ENCODE results near the gene FAM186B. TPM values are rescaled to one million over a fixed set of nuclear protein-coding genes. Genes with fewer than 3 reads are reported as not detected.

The FAM186B gene
- total and polyA plus RNA-seq, 2 of the 13 experiments (the other 11 are each of a cell fraction or from before 2014, with no cell fraction given), result 0.07 to 0.20 TPM

DNA sequence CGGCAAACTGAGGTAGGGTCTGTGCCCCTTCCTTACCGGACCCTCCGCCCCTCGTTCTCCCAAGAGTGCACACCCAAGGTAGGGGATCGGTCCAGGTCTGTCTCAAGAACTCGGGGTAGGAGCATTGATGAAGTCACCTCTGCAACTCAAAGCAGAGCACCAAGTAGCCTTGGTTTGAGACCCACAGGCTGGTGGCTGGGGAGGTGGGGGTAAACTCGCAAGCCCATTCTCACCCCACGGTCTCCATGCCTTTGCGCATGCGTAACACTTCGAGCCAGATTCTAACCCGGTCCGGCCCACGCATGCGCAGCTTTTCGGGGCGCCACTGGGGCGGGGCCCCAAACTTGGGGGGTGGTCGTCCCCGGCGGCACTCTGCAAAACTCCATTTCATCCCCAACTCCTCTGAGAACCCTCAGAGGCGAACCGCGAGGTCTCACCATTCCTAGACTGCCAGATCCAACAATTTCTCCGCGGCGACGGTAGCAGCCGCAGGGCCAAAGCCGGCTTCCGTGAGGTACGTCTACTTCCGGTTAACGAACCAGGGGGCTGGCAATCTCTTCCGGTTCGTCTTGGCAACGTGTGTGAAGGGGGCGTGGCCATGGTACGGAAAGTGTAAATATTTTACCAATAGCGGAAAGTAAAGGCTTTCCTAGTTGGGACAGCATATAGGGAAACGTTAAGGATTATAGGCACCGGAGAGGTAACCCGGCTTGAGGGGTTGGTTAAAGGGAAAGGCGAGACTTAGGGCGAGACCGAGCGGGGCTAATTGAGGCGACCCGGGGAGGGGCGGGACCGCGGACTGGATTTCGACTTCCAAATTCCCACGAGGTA lies 37.6 kb downstream of the FAM186B start, which contains the start of gene MCRS1 (continued):
- TF ChIP-seq ZNF234 (CRISPR knock-in tag; conservative IDR thresholded peaks at IDR 0.05), result no peak
- TF ChIP-seq BRCA1 (CRISPR knock-in tag; IDR thresholded peaks at IDR 0.05), result no peak
- peak; percentile 84 for TF ChIP-seq RBFOX2 (IDR thresholded peaks at IDR 0.05; ENCODE audit: low read depth, low read length)
- TF ChIP-seq ZNF883 (CRISPR knock-in tag; IDR thresholded peaks at IDR 0.05; ENCODE audit: not compliant biosample characterization), result no peak
- TF ChIP-seq, protein P1, sequence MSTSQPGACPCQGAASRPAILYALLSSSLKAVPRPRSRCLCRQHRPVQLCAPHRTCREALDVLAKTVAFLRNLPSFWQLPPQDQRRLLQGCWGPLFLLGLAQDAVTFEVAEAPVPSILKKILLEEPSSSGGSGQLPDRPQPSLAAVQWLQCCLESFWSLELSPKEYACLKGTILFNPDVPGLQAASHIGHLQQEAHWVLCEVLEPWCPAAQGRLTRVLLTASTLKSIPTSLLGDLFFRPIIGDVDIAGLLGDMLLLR (CRISPR knock-in tag; IDR thresholded peaks at IDR 0.05), result no peak
- no peak for TF ChIP-seq ZNF589 (CRISPR knock-in tag; conservative IDR thresholded peaks at IDR 0.05)
- 0 out of 2 replicates have a peak, but pooled peaks have one; percentile 47 for TF ChIP-seq ZSCAN9 (CRISPR knock-in tag; IDR thresholded peaks at IDR 0.05; ENCODE audit: borderline replicate concordance)
- no peak for TF ChIP-seq CERS6 (CRISPR knock-in tag; IDR thresholded peaks at IDR 0.05)
- TF ChIP-seq ZNF333 (CRISPR knock-in tag; IDR thresholded peaks at IDR 0.05; ENCODE audit: borderline replicate concordance), result peak; percentile 37; the same call in 1 of the 2 replicates
- TF ChIP-seq MLLT10 (CRISPR knock-in tag; IDR thresholded peaks at IDR 0.05), result no peak
- TF ChIP-seq KDM3A (CRISPR knock-in tag; IDR thresholded peaks at IDR 0.05; ENCODE audit: low read depth), result 0 out of 2 replicates have a peak, but pooled peaks have one; percentile 7
- no peak for TF ChIP-seq ZNF292 (CRISPR knock-in tag; IDR thresholded peaks at IDR 0.05; ENCODE audit: borderline replicate concordance, low read depth)
- TF ChIP-seq TEAD2 (CRISPR knock-in tag; IDR thresholded peaks at IDR 0.05), result no peak
- peak; percentile 70; the same call in 1 of the 2 replicates for TF ChIP-seq TARDBP (CRISPR knock-in tag; IDR thresholded peaks at IDR 0.05)
- TF ChIP-seq ASH2L (IDR thresholded peaks at IDR 0.05; ENCODE audit: insufficient read length, low read depth, low read length), result peak; percentile 99
- TF ChIP-seq KDM6A (CRISPR knock-in tag; IDR thresholded peaks at IDR 0.05; ENCODE audit: low read depth), result no peak
- TF ChIP-seq REL (CRISPR knock-in tag; conservative IDR thresholded peaks at IDR 0.05), result 0 out of 2 replicates have a peak, but pooled peaks have one; percentile 63
- TF ChIP-seq, protein P2, sequence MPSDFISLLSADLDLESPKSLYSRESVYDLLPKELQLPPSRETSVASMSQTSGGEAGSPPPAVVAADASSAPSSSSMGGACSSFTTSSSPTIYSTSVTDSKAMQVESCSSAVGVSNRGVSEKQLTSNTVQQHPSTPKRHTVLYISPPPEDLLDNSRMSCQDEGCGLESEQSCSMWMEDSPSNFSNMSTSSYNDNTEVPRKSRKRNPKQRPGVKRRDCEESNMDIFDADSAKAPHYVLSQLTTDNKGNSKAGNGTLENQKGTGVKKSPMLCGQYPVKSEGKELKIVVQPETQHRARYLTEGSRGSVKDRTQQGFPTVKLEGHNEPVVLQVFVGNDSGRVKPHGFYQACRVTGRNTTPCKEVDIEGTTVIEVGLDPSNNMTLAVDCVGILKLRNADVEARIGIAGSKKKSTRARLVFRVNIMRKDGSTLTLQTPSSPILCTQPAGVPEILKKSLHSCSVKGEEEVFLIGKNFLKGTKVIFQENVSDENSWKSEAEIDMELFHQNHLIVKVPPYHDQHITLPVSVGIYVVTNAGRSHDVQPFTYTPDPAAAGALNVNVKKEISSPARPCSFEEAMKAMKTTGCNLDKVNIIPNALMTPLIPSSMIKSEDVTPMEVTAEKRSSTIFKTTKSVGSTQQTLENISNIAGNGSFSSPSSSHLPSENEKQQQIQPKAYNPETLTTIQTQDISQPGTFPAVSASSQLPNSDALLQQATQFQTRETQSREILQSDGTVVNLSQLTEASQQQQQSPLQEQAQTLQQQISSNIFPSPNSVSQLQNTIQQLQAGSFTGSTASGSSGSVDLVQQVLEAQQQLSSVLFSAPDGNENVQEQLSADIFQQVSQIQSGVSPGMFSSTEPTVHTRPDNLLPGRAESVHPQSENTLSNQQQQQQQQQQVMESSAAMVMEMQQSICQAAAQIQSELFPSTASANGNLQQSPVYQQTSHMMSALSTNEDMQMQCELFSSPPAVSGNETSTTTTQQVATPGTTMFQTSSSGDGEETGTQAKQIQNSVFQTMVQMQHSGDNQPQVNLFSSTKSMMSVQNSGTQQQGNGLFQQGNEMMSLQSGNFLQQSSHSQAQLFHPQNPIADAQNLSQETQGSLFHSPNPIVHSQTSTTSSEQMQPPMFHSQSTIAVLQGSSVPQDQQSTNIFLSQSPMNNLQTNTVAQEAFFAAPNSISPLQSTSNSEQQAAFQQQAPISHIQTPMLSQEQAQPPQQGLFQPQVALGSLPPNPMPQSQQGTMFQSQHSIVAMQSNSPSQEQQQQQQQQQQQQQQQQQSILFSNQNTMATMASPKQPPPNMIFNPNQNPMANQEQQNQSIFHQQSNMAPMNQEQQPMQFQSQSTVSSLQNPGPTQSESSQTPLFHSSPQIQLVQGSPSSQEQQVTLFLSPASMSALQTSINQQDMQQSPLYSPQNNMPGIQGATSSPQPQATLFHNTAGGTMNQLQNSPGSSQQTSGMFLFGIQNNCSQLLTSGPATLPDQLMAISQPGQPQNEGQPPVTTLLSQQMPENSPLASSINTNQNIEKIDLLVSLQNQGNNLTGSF (CRISPR knock-in tag; IDR thresholded peaks at IDR 0.05), result no peak
- no peak for TF ChIP-seq SCMH1 (CRISPR knock-in tag; IDR thresholded peaks at IDR 0.05; ENCODE audit: borderline replicate concordance)
- TF ChIP-seq CENPT (CRISPR knock-in tag; IDR thresholded peaks at IDR 0.05; ENCODE audit: low read depth), result no peak
- TF ChIP-seq NFYB (CRISPR knock-in tag; IDR thresholded peaks at IDR 0.05), result peak; percentile 45
- peak; percentile 87 for TF ChIP-seq KLF12 (CRISPR knock-in tag; IDR thresholded peaks at IDR 0.05; ENCODE audit: borderline replicate concordance)
- TF ChIP-seq STAG1 (CRISPR knock-in tag; IDR thresholded peaks at IDR 0.05), result no peak
- no peak for TF ChIP-seq ZNF768 (CRISPR knock-in tag; IDR thresholded peaks at IDR 0.05)
- TF ChIP-seq FLYWCH1 (CRISPR knock-in tag; IDR thresholded peaks at IDR 0.05), result no peak
